ENCODE measurements around the gene CAPZB.

The CAPZB gene

GRCh38 chr1:19441048-19441780, 44.1 kb downstream of the CAPZB start:
- H3K27me3 ChIP-seq = no peaks in the 10 kb centered on the region
- H3K27ac ChIP-seq = peak overlapping the region; percentile 8
- no peaks in the 10 kb centered on the region for H3K9me3 ChIP-seq
- peaks cover 25% of the 10 kb centered on the region for H3K36me3 ChIP-seq
- TF ChIP-seq, protein P1, sequence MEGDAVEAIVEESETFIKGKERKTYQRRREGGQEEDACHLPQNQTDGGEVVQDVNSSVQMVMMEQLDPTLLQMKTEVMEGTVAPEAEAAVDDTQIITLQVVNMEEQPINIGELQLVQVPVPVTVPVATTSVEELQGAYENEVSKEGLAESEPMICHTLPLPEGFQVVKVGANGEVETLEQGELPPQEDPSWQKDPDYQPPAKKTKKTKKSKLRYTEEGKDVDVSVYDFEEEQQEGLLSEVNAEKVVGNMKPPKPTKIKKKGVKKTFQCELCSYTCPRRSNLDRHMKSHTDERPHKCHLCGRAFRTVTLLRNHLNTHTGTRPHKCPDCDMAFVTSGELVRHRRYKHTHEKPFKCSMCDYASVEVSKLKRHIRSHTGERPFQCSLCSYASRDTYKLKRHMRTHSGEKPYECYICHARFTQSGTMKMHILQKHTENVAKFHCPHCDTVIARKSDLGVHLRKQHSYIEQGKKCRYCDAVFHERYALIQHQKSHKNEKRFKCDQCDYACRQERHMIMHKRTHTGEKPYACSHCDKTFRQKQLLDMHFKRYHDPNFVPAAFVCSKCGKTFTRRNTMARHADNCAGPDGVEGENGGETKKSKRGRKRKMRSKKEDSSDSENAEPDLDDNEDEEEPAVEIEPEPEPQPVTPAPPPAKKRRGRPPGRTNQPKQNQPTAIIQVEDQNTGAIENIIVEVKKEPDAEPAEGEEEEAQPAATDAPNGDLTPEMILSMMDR (IDR thresholded peaks at IDR 0.05) = no peak
- H3K4me3 ChIP-seq (ENCODE audit: low read depth in 1 of 2, low read length in 1 of 2) = no peak overlapping the region
- H3K4me1 ChIP-seq (ENCODE audit: control insufficient read depth in 1 of 2, insufficient read depth in 1 of 2, low read depth in 1 of 2, low read length in 1 of 2) = peaks cover 12 to 13% of the 10 kb centered on the region in 2 experiments

GRCh38 chr1:19439464-19440171, 45.7 kb downstream of the CAPZB start:
- TF ChIP-seq, protein P1 (IDR thresholded peaks at IDR 0.05) = no peak
- H3K4me1 ChIP-seq (ENCODE audit: control insufficient read depth in 1 of 2, insufficient read depth in 1 of 2, low read depth in 1 of 2, low read length in 1 of 2) = peaks cover 26 to 28% of the 10 kb centered on the region in 2 experiments
- H3K36me3 ChIP-seq = peaks cover 25% of the 10 kb centered on the region
- H3K4me3 ChIP-seq (ENCODE audit: low read depth in 1 of 2, low read length in 1 of 2) = no peak overlapping the region
- H3K9me3 ChIP-seq = no peaks in the 10 kb centered on the region
- no peaks in the 10 kb centered on the region for H3K27me3 ChIP-seq
- peak overlapping the region; percentile 21 for H3K27ac ChIP-seq

GRCh38 chr1:19438516-19439195, 46.7 kb downstream of the CAPZB start:
- Histone ChIP-seq H3K4me1 (ENCODE audit: control insufficient read depth in 1 of 2, insufficient read depth in 1 of 2, low read depth in 1 of 2, low read length in 1 of 2) (peaks cover 28 to 30% of the 10 kb centered on the region in 2 experiments), H3K4me3 (ENCODE audit: low read depth in 1 of 2, low read length in 1 of 2) (no peak overlapping the region), H3K36me3 (peaks cover 25% of the 10 kb centered on the region), H3K27ac (peak overlapping the region; percentile 21), H3K27me3 (no peaks in the 10 kb centered on the region), H3K9me3 (no peaks in the 10 kb centered on the region)
- TF ChIP-seq, protein P1 (IDR thresholded peaks at IDR 0.05) = no peak

DNA sequence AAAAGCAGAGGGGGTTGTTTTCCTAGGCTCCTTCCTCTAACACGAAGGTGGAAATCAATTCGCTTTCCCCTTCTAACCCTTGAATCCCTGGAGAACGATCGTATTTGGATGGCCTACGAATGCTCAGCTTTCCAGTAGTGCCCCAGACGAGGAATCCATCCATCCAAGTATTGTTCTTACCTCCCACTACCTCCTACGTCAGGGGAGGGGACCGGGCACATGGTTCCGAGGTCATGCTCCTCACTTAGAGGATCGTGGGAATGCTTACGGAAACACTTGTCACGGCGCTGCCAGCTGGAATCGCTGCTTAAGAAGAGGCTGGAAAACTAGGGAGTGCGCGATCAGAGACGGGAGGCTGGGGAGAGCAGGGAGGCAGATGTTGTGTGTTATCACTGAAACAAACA, 47.4 kb downstream of the CAPZB start:
- H3K36me3 ChIP-seq = peaks cover 28% of the 10 kb centered on the region
- no peaks in the 10 kb centered on the region for H3K9me3 ChIP-seq
- H3K4me1 ChIP-seq (ENCODE audit: control insufficient read depth in 1 of 2, insufficient read depth in 1 of 2, low read depth in 1 of 2, low read length in 1 of 2) = peaks cover 28 to 30% of the 10 kb centered on the region in 2 experiments
- H3K4me3 ChIP-seq (ENCODE audit: low read depth in 1 of 2, low read length in 1 of 2) = no peak overlapping the region
- H3K27ac ChIP-seq = no peak overlapping the region
- no peaks in the 10 kb centered on the region for H3K27me3 ChIP-seq
- TF ChIP-seq, protein P1 (IDR thresholded peaks at IDR 0.05) = no peak

- Histone ChIP-seq H3K9me3 (no peaks in the 10 kb centered on the region), H3K27me3 (no peaks in the 10 kb centered on the region), H3K4me3 (ENCODE audit: low read depth in 1 of 2, low read length in 1 of 2) (peak overlapping the region in 1 of 2 experiments; percentile 21), H3K27ac (peak overlapping the region; percentile 80), H3K36me3 (peaks cover 31% of the 10 kb centered on the region), H3K4me1 (ENCODE audit: control insufficient read depth in 1 of 2, insufficient read depth in 1 of 2, low read depth in 1 of 2, low read length in 1 of 2) (peaks cover 28 to 30% of the 10 kb centered on the region in 2 experiments)
- TF ChIP-seq, protein P1 (IDR thresholded peaks at IDR 0.05) = no peak
These were observed 48.4 kb downstream of the CAPZB start for GRCh38 chr1:19436716-19437476.

Measured in neutrophil (primary cell).